ENCODE data around the gene TMEM253.

The TMEM253 gene

GRCh38 chr14:21095430-21096205 is 5.2 kb upstream of the TMEM253 start:
- peaks cover 37% of the 10 kb centered on the region for H3K4me1 ChIP-seq
- peaks cover 22% of the 10 kb centered on the region for H3K36me3 ChIP-seq
- no peak overlapping the region for H3K4me3 ChIP-seq (ENCODE audit: low read depth, low read length)
- H3K27me3 ChIP-seq: no peaks in the 10 kb centered on the region
- no peak for TF ChIP-seq CTCF (IDR thresholded peaks at IDR 0.05; ENCODE audit: low read depth, low read length)
- H3K9me3 ChIP-seq: no peaks in the 10 kb centered on the region
- DNase-seq: no peak

- Histone ChIP-seq H3K36me3 (peaks cover 14% of the 10 kb centered on the region), H3K4me3 (ENCODE audit: low read depth, low read length) (no peak overlapping the region), H3K4me1 (peaks cover 37% of the 10 kb centered on the region), H3K9me3 (no peaks in the 10 kb centered on the region), H3K27me3 (no peaks in the 10 kb centered on the region)
- TF ChIP-seq CTCF (IDR thresholded peaks at IDR 0.05; ENCODE audit: low read depth, low read length): no peak
- no peak for DNase-seq
These were observed 4.4 kb upstream of the TMEM253 start for GRCh38 chr14:21096438-21096837.

GRCh38 chr14:21096978-21097635 is 3.8 kb upstream of the TMEM253 start:
- no peak for TF ChIP-seq CTCF (IDR thresholded peaks at IDR 0.05; ENCODE audit: low read depth, low read length)
- Histone ChIP-seq H3K9me3 (no peaks in the 10 kb centered on the region), H3K4me3 (ENCODE audit: low read depth, low read length) (peak overlapping the region; percentile 30; the same call in 1 of the 2 replicates), H3K4me1 (peaks cover 37% of the 10 kb centered on the region), H3K27me3 (no peaks in the 10 kb centered on the region), H3K36me3 (peaks cover 8% of the 10 kb centered on the region)
- DNase-seq: no peak

GRCh38 chr14:21097636-21098075 is 3.2 kb upstream of the TMEM253 start:
- DNase-seq: no peak
- H3K4me3 ChIP-seq (ENCODE audit: low read depth, low read length): peak overlapping the region; percentile 30; the same call in 1 of the 2 replicates
- no peaks in the 10 kb centered on the region for H3K27me3 ChIP-seq
- no peaks in the 10 kb centered on the region for H3K9me3 ChIP-seq
- peaks cover 38% of the 10 kb centered on the region for H3K4me1 ChIP-seq
- TF ChIP-seq CTCF (IDR thresholded peaks at IDR 0.05; ENCODE audit: low read depth, low read length): no peak
- H3K36me3 ChIP-seq: peaks cover 3% of the 10 kb centered on the region

GRCh38 chr14:21098076-21098891 is 2.6 kb upstream of the TMEM253 start, which contains the start of gene ZNF219:
ZNF219 (minus strand) TSS chr14:21098655; CDS start chr14:21093591, 5,064 bp downstream.
- H3K9me3 ChIP-seq: no peaks in the 10 kb centered on the region
- H3K27me3 ChIP-seq: no peaks in the 10 kb centered on the region
- H3K4me3 ChIP-seq (ENCODE audit: low read depth, low read length): peak within 1 kb of the TSS; percentile 82
- H3K36me3 ChIP-seq: no peaks in the 10 kb centered on the region
- peak; percentile 48 for DNase-seq
- peaks cover 40% of the 10 kb centered on the region for H3K4me1 ChIP-seq
- TF ChIP-seq CTCF (IDR thresholded peaks at IDR 0.05; ENCODE audit: low read depth, low read length): no peak
